DMS114 treated with DMSO at 0.1 percent for 48 hours (cell line): ENCODE results near the gene MILR1.
"Not testable (repeated sequence)": the region's sequence is repeated elsewhere in the genome, so short reads cannot be mapped to it uniquely, and the experiment has no call there.

ENCODE experiments used
- DNase-seq: peaks from one replicate; lab custom pipeline; 2025; ENCODE audit not compliant: unreplicated experiment; lab: John Stamatoyannopoulos, UW

Gene MILR1

DNA sequence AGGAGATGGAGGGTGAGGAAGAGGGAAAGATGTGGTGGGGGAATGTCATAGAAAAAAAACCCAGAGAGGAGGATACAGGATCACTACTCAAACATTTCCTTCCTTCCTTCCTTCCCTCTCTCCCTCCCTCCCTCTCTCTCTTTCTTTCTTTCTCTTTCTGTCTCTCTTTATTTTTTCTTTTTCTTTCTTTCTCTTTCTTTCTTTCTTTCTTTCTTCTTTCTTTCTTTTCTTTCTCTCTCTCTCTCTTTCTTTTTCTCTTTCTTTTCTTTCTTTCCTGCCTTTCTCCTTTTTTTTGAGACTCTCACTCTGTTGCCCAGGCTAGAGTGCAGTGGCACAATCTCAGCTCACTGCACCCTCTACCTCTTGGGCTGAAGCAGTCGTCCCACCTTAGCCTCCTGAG, 17.9 kb downstream of the MILR1 start:
- not testable (repeated sequence) for DNase-seq

DNA sequence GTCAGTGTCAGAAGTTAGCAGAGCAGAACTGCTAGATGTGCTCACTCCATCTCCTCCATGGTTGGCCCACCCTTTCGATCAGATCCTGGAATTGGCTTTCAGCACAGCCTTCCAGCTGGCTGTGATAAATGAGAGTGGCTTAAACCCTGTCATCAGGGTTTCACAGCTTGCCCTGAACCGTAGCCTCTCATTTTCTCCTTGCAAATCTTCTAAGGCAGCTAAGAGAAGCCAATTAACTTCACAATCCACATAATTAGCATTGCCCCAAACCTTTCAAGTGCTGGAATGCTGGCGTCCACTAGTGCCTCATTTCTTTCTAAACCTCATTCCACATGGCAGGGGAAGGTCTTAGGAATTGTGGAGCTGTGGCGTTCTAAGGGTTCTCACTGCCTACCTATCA, 21.7 kb downstream of the MILR1 start:
- DNase-seq = no peak

DNA sequence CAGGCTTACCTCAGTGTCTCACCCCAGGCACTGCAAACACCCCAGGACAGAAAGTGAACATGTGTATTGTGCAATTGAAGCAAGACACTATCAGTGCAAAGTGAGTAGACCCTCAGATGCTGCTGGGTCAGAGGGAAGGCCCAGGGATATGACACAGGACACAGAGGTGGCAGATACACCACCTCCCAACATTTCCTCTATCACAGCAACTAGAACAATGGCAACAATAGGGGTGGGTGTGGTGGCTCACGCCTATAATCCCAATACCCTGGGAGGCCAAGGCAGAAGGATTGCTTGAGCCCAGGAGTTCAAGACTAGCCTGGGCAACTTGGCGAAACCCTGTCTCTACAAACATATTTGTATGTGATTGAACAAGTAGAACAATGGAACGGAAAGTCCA, 22.5 kb downstream of the MILR1 start:
- DNase-seq = no peak

DNA sequence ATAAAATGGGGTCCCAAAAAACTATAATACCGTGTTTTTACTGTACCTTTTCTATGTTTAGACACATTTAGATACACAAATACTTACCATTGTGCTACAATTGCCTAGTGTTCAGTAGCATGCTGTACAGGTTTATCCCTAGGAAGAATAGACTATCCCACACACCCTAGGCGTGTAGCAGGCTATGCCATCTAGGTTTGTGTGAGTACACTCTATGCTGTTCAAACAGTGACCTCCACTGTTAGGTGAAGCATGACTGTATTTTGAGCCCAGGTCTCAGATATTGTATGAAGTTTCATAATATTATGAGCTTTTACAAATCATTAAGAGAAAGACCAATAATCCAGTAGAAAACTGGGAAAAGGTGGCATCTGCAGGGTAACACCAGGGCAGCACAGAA, 23.6 kb downstream of the MILR1 start:
- no peak for DNase-seq

DNA sequence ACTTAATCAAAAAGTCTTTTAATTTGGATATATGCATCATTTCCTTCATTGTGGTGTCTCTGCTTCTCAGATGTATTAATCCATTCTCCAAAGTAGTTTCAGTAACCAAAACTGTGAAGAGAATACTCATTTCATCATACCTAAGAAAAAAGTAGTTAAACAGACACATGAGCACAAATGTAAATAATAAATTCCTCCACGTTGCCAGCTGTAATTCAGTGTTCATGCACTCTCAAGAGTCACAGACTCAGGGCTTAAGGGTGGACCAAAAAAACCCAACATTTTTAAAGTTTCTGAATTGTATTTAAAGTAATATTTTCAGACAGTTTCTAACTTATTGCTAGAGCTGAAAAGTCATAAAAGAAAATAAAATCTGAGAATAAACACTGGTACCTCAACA, 28.9 kb downstream of the MILR1 start:
- no peak for DNase-seq

DNA sequence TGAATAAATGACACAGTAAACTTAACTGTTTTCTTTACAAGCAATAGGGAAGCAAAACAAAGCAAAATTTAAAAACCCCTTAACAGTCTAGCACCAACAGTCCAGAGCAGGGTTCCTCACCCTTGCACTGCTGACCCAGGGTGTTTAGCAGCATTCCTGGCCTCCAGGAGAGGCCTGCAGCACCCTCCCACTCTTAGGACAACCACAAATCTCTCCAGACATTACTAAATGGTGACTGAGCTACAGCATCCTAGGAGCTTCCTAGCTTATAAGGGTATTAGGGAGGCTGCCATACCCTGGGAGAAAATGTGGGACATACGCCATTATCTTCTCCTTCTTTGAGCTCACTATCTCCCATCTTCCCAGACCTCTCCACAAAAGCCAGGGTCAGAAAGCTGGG, 32.0 kb downstream of the MILR1 start:
- DNase-seq = no peak

DNA sequence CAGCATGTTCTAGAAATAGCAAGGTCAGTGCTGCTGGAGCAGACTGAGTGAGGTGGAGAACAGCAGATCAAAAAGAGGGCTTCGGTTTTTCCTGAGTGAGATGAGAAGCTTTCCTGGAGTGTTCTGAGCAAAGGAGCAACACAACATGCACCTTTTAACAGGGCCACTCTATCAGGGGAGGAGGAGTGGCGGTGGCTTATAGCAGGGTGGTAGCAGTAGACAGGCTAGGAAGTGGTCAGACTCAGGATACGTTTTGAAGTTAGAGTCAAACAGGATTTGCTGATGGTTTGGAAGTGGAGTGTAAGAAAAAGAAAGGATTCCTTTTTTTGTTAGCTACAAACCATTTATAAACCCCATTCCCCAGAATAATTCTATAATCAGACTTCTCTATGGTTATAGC, 35.5 kb downstream of the MILR1 start:
- no peak for DNase-seq

DNA sequence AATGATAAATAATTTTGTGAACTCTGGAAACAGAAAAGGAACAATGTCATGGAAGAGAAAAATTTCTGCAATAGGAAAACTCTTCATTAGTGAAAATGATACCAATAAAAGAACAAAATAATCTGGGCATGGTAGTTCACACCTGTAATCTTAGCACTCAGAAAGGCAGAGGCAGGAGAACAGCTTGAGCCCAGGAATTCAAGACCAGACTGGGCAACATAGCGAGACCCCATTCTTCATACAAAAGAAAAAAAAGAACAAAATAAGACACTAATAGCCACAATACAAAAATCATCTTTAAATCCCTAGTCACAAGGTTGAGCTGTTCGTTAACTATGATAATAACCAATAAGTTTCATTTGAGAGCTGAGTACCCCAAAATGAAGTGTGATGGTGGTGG, 39.4 kb downstream of the MILR1 start:
- no peak for DNase-seq

DNA sequence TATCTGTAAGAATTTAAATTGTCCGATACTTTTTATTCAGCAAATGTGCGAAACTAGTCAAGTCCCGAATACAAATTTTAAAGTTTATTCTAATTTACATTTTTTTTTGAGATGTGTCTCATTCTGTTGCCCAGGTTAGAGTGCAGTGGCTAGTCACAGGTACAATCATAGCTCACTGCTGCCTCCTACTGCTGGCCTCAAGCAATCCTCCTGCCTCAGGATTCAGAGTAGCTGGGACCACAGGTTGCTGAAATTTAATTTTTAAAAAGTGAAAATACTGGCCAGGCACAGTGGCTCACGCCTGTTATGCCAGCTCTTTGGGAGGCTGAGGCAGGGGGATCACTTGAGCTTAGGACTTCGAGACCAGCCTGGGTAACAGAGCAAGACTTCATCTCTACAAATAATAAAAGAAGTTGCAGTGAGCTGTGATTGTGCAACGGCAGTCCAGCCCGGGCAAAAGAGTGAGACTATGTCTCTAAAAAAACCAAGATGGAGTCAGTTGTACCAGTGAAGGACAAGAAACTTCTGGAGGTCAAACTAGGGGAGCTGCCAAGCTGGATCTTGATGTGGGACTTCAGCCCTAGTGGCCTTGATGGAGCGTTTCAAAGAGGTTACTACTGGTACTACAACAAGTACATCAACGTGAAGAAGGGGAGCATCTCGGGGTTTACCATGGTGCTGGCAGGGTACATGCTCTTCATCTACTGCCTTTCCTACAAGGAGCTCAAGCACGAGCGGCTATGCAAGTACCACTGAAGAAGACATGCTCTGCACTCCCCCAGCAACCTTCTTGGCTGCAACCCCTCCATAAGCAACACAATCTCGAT, 42.3 kb downstream of the MILR1 start:
- DNase-seq = no peak

DNA sequence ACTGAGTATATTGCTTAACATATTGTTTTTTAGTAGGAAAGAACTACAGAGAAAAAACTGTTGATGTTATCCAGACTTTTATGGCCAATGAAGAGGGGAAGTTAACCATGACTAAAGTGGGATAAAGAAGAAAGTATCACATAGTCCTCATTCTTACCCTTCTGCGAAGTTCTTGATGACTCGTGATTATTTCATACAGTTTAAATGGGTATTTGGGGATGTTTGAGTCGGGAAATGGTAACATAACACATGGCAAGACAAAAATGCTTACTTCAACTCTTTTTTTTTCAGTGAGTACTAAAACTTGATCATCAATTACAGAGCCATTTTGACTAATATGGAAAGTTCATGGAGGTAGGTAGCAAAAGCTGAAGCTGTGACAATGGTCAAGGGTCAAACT, 43.1 kb downstream of the MILR1 start:
- no peak for DNase-seq

DNA sequence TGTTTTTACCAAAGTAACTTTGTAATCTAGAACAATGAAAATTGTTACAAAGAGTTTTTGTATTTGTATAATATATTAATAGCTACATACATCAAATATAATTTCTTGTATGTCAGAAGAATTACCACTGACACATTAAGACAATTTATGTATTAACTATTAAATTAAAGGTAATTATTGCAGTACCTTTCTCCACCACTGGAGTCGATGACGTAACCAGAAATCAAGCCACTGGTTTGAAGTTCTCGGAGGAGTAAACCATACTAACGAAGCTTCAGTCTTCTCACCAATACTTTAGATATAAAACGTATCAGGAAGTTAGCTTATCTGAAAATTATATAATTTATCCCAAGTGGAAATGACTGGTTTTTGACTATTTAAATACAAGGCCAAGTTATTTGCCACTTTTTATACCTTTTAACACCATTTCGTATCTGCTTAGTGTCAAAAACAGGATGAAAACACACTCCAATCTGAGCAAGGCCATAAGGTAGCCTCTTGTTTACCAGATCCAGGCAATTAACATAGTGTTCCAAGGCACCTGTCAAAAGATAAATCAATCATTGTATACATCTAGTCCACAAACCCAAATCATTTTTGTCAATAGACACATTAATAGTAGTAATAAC, 43.7 kb downstream of the MILR1 start:
- no peak for DNase-seq

DNA sequence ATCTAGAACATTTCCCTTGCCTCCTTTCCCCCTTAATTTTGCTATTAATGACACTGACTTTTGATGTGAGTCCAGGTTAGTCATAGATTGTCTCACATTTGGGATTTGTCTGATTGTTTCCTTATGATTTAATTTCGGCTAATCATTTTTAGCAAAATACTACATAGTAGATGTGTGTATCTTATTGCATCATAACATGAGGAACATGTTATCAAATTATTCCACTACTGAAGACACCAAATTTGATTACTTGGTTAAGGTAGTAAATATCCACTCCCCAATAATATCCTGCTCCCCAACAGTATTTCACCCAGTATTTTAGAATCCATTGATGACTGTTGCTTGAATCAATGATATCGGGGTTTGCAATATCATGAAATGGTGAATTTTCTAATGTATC, 45.2 kb downstream of the MILR1 start:
- DNase-seq = no peak

DNA sequence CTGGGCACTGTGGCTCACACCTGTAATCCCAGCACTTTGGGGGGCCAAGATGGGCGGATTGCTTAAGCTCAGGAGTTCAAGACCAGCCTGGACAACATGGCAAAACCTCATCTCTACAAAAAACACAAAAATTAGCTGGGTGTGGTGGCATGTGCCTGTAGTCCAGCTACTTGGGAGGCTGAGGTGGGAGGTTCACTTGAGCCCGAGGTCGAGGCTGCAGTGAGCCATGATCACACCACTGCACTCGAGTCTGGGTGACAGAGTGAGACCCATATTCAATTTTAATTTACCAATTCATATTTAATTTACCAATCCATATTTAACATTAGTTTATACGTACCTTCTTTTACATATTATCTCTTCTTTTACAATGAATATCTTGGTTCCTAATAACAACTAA, 46.4 kb downstream of the MILR1 start:
- not testable (repeated sequence) for DNase-seq

DNA sequence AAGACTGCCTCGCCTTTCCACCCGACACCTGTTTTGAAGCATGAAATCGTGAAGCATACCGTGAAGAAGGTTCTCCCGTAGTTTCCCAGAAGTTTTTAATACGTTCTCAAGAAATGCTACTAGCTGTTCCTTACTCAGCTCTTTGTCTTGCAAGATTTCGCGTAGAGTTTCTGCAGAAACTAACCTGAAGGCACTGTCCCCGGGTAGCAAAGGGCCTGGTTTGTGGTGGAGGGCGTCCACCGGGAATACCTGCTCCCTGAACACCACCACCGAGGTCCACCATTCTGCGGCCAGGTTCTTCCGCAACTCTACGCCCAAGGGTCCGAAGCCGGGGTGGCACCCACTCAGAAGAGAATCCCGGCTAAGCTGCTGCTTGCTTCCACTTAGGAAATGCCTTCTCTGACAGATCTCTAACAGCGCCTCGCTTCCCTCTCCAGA, 47.5 kb downstream of the MILR1 start:
- no peak for DNase-seq

DNA sequence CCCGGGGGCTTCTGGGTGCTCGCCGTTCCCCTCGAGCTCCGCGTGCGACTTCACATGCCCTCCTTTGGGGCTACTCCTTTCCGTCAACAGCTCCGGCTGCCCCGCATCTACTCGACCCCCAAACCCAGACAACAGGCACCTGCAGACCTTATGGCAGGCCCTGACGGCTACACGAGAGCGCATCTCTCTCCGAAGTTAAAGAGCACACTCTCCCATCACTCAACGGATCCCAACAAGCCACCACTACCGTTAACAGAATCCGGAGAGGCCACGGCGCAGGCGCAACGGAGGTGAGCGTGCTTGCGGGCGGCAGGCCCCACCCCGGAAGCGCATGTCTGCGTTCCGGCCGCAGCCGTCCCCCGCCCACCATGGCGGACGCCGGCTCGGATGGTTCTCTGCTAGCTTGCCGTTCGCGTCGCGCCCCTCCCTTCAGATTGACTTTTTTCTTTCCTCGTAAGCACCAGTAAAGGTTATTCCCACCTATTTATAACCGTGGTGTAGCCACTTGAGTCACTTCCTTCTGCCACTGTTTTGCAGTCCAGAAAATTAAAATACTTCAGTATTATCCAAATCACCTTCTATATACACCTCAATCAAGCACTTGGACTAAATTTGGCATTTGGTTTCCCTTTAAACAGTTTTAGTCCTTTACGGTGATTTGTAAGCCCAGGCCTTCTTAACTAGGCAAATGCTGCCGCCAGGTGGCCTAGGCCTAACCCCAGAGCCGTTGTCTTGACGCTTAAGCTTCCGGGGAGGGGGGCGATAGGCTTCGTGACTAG, 48.1 kb downstream of the MILR1 start, which contains the start of gene POLG2:
POLG2 (minus strand) TSS at position 269 of the 779 bp plus-strand sequence; CDS start at position 183, 86 bp downstream.
- peak; percentile 85 for DNase-seq

DNA sequence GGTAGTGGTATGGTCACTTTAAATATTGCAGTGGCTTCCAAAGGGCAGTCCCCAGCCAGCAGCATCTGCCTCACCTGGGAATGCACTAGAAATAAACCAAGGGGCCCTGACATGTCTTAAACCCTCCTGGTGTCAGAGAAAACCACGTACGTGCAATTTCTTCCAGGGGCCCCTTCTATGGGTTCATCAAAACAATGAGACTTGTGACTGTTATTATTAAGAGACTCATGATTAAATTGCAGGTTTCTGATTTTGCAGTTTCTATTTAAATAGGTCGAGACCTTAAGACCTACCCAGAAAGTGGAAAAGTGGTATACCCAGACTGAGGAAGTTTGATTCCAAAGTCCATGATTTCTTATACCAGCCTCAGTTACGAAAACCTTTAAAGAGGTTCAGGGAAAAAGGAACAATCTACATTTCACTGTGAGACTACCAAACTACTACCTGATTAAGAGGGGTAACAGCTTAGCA, 48.7 kb downstream of the MILR1 start:
- no peak for DNase-seq

DNA sequence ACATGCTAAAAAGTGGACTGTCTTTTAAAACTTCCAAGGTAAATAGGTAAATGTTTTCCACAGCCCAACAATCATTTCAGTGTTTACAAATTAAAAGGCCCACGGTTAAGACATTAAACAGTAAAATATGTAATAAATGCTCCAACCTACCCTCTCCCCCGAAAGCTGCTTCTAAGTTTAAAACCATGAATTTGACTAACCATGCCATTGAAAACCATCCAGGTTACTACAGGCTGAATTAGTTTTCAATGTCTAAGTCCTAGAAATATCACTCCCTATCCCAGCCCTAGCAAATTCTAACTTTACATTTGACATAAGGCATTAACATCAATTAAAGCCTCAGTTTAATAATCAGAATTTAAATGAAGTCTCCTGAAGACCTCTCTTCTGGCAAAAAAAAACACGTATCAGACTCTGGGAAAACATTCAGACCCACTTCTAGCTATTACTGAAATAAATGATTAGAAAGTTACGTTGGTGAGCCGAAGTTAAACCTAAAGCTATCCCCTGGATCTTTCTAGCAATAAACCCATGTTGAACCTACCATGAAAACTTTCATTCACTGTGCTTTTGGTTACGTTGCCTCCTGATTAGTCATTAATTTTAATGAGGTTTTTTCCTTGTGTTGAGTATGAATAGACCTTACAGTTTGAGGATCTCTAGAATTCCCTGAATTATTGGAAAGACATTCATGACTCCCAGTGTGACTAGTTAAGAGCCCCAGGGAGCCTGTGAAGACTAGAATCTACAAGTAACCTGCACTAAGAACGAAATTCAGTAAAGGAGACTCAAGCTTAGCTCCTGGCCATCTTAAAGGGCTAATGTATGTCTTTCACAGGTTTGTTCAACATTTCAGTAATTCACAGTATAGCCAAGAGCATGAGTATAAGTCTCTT, 49.6 kb downstream of the MILR1 start:
- no peak for DNase-seq

DNA sequence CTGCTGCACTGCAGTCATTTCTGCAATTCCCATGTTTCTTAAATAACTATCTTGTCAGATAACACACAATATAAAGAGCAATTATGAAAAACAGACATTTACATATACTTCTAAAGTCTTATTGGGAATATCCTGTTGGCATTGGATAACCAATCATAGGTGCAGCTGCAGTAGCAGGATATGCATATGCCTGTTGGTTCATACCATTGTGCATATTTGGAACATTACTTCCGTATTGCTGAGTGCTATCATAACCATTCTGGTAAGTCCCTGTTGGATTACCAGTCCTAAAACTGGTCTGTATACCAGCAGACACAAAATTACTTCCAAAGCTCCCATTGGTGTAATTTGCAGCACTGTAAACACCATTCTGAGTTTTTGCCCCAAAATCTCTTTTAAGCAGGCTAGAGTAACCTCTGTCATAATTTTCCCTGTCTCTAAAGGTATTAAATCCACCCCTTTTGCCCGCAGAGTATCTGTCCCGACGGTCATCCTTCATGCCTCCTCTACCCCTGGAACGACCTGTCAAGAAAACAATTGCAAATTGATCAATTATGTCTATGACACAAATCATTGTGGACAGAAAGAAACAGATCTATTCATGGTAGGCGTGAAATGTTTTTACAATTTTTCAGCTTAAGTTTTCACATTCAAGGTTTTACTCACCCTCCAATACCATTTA, 51.0 kb downstream of the MILR1 start:
- no peak for DNase-seq

DNA sequence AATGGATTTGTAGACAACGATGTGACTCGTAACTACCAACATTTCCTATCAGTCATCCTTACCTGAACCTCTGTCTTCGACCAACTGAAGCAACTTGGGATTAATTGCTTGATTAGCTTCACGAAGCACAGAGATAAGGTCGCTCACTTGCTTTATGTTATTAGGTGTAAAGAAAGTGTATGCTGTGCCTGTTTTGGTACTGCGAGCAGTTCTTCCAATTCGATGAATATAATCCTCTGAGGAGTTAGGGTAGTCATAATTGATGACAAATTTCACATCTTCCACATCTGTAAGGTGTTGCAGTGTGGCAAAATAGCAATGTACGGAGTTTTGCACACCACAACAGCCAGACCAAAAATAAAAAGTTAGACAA, 51.6 kb downstream of the MILR1 start:
- DNase-seq = no peak
